Neural progenitor cell (in vitro differentiated cells): Measurements from ENCODE around the gene TRIM27.

Experiments
- EZH2phosphoT487 ChIP-seq: fragments of 200-600 bp; sonication (generic); IDR thresholded peaks from 2 replicates; pipeline ENCODE4 v1.6.1; 2017; ENCODE audit warnings: antibody characterized with exemption
- TF ChIP-seq, protein P1 (sequence below): fragments of 200-600 bp; sonication (generic); IDR thresholded peaks from 2 replicates; pipeline ENCODE4 v1.5.1; 2017; ENCODE audit warnings: antibody characterized with exemption, mild to moderate bottlenecking

DNA sequence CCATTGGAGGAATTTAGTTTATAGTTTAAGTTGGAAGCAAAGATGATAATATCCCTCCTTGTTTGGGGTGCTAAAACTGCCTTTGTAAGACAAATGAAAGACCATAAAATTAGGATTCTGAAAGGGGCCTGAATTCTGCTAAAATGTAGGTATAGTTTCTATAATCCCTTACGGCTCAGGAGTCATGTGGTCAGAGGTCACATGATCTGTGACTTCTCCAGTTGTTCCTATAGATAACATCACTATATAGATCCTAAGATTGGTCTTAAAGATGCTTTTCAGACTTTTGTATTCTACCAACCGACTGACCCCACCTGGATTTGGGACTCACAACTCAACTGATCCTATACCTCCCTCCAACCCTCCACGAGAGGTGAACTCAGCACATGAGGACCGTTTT, 44.7 kb upstream of the TRIM27 start:
- TF ChIP-seq, protein P1, sequence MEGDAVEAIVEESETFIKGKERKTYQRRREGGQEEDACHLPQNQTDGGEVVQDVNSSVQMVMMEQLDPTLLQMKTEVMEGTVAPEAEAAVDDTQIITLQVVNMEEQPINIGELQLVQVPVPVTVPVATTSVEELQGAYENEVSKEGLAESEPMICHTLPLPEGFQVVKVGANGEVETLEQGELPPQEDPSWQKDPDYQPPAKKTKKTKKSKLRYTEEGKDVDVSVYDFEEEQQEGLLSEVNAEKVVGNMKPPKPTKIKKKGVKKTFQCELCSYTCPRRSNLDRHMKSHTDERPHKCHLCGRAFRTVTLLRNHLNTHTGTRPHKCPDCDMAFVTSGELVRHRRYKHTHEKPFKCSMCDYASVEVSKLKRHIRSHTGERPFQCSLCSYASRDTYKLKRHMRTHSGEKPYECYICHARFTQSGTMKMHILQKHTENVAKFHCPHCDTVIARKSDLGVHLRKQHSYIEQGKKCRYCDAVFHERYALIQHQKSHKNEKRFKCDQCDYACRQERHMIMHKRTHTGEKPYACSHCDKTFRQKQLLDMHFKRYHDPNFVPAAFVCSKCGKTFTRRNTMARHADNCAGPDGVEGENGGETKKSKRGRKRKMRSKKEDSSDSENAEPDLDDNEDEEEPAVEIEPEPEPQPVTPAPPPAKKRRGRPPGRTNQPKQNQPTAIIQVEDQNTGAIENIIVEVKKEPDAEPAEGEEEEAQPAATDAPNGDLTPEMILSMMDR = no peak
- TF ChIP-seq EZH2phosphoT487 = no peak
